ENCODE data around the gene MACIR. TPM values are rescaled to one million over a fixed set of nuclear protein-coding genes. Genes with fewer than 3 reads are reported as not detected.

Gene MACIR
- polyA plus RNA-seq, 2 of the 4 experiments (the other 2 are of a cell fraction): 20.1 to 38.8 TPM

DNA sequence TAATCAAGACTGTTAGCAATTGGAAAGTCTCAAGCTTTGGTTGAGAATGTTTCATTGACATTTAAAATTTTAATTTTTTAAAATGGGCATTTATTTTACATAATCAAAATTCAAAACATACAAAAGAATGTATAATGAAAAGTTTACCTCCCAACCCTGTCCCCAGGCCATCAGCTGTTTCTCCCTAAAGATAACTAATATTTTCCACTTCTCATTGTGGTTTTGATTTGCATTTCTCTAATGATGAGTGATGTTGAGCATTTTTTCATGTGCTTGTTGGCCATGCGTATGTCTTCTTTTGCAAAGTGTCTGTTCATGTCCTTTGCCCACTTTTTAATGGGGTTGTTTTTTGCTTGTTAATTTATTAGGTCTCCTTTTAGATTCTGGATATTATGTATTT, 11.4 kb upstream of the MACIR start:
- no peak for ATAC-seq
- CTCF ChIA-PET: no interaction called here
- FAIRE-seq: no peak
- Histone ChIP-seq H3K4me2 (no peak overlapping the region), H3K4me3 (no peak overlapping the region), H3K4me1 (no peaks in the 10 kb centered on the region), H3K27ac (no peak overlapping the region), H3K9me3 (no peaks in the 10 kb centered on the region)
- no peak for DNase-seq (ENCODE audit: low read depth in 1 of 2, low spot score in 1 of 2)
- POLR2A ChIA-PET: no interaction called here
- TF ChIP-seq EHMT2 (IDR thresholded peaks at IDR 0.05; ENCODE audit: low read depth) (no peak), CEBPB (IDR thresholded peaks at IDR 0.05) (no peak), ZNF302 (CRISPR knock-in tag; IDR thresholded peaks at IDR 0.05) (no peak), ZSCAN20 (CRISPR knock-in tag; IDR thresholded peaks at IDR 0.05) (no peak), MYC (IDR thresholded peaks at IDR 0.05; ENCODE audit: borderline replicate concordance, low read length) (no peak), ESRRA (IDR thresholded peaks at IDR 0.05; ENCODE audit: borderline replicate concordance, low read length) (no peak), EP300 (IDR thresholded peaks at IDR 0.05) (no peak), HOXB13 (CRISPR knock-in tag; IDR thresholded peaks at IDR 0.05; ENCODE audit: low read depth) (no peak), HOXA7 (CRISPR knock-in tag; IDR thresholded peaks at IDR 0.05) (no peak), MAFK (IDR thresholded peaks at IDR 0.05; ENCODE audit: partially characterized antibody) (no peak), HEYL (CRISPR knock-in tag; IDR thresholded peaks at IDR 0.05) (no peak)
- TF ChIP-seq, protein P1, sequence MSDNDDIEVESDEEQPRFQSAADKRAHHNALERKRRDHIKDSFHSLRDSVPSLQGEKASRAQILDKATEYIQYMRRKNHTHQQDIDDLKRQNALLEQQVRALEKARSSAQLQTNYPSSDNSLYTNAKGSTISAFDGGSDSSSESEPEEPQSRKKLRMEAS (IDR thresholded peaks at IDR 0.05): no peak
- TF ChIP-seq, protein P2, sequence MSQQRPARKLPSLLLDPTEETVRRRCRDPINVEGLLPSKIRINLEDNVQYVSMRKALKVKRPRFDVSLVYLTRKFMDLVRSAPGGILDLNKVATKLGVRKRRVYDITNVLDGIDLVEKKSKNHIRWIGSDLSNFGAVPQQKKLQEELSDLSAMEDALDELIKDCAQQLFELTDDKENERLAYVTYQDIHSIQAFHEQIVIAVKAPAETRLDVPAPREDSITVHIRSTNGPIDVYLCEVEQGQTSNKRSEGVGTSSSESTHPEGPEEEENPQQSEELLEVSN (IDR thresholded peaks at IDR 0.05; ENCODE audit: borderline replicate concordance, low read depth): no peak
- TF ChIP-seq, protein P3, sequence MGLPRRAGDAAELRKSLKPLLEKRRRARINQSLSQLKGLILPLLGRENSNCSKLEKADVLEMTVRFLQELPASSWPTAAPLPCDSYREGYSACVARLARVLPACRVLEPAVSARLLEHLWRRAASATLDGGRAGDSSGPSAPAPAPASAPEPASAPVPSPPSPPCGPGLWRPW (IDR thresholded peaks at IDR 0.05): no peak
- 85% methylated on average over 1 of the region's 1 CpG for WGBS (ENCODE audit: missing lambda C conversion rate)

DNA sequence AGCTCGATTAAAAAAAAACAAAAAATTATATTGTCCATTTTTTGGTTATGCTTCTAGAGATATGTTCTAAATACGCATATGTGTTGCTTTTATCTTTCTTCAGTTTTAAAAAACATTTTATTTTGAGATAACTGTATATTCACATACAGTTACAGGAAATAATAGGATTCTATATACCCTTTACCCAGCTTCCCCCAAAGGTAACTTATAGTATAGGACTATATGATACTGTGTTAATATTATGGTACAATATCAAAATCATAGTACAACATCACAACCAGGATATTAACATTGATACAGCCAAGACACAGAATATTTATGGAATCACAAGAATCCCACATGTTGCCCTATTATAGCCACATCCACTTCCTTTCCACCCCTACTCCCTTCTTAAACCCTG, 9.5 kb upstream of the MACIR start:
- H3K27ac ChIP-seq: no peak overlapping the region
- POLR2A ChIA-PET: no interaction called here
- DNase-seq (ENCODE audit: low read depth in 1 of 2, low spot score in 1 of 2) (no peak), FAIRE-seq (no peak), ATAC-seq (no peak)
- no peak overlapping the region for H3K4me3 ChIP-seq
- no peaks in the 10 kb centered on the region for H3K4me1 ChIP-seq
- WGBS (ENCODE audit: missing lambda C conversion rate): 29% methylated on average over 2 of the region's 2 CpGs
- no peak for TF ChIP-seq KDM1A (IDR thresholded peaks at IDR 0.05; ENCODE audit: low read depth)
- CTCF ChIA-PET: no interaction called here
- H3K9me3 ChIP-seq: no peaks in the 10 kb centered on the region
- no peak overlapping the region for H3K4me2 ChIP-seq

DNA sequence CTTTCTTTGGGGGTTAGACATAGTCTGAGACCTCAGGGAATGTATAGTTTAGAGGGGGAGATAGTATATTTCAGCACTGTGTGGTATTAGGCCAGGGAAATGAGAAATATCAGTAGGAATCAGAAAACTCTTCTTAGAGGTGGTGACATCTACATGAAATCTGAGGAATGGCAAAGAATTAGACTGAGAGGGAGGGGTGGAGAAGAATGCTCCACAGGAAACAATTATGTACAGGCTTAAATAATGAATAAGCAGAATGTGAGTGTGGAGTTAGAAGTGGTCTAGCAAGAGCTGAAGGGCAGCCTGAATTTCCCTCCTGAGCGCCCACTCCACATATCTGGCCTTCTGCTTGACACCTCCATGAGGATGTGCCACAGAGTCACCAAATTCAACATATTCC, 3.6 kb upstream of the MACIR start:
- no peak for ATAC-seq
- ChIA-PET CTCF (interaction anchor here (0.8 to 1.2 kb wide), 2 partner anchors 217 to 221 kb away, joined by 3 read pairs; no protein-coding TSS in a partner anchor), POLR2A (no interaction called here)
- no peaks in the 10 kb centered on the region for H3K9me3 ChIP-seq
- no peak overlapping the region for H3K27ac ChIP-seq
- DNase-seq (ENCODE audit: low read depth in 1 of 2, low spot score in 1 of 2): no peak
- peaks cover 4% of the 10 kb centered on the region; the same call in 2 of the 3 replicates for H3K4me1 ChIP-seq
- FAIRE-seq: no peak
- 3% methylated on average over 1 of the region's 1 CpG for WGBS (ENCODE audit: missing lambda C conversion rate)
- H3K4me2 ChIP-seq: no peak overlapping the region
- TF ChIP-seq TFCP2L1 (CRISPR knock-in tag; IDR thresholded peaks at IDR 0.05): no peak
- no peak for TF ChIP-seq KDM5A (IDR thresholded peaks at IDR 0.05)
- TF ChIP-seq, protein P3 (IDR thresholded peaks at IDR 0.05): no peak
- TF ChIP-seq RARB (CRISPR knock-in tag; IDR thresholded peaks at IDR 0.05): no peak
- TF ChIP-seq, protein P2 (IDR thresholded peaks at IDR 0.05; ENCODE audit: borderline replicate concordance, low read depth): no peak
- no peak overlapping the region for H3K4me3 ChIP-seq

DNA sequence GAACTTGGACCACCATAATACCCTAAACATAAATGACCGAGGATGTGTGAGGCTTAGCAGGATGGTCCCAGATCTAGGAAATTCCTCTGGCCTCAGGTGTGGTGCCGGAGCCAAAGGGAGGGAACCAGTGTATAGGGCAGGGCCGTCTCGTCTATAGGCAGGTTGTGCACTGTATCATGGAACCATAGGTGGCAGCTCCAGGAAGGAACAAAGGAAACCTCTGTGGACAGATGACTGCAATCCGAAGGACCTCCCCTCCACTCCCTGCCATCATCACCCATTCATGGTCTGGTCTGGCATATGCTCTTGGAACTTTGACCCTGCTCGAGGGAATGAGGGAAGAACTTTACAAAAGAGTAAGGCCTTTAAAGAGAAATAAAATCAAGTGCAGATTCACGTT, 2.9 kb upstream of the MACIR start:
- TF ChIP-seq CBX8 (IDR thresholded peaks at IDR 0.05) (no peak), BHLHE40 (IDR thresholded peaks at IDR 0.05; ENCODE audit: low read depth, low read length) (no peak), FOSL2 (IDR thresholded peaks at IDR 0.05) (no peak), FOSL2 (CRISPR knock-in tag; IDR thresholded peaks at IDR 0.05) (no peak), EHF (CRISPR knock-in tag; IDR thresholded peaks at IDR 0.05) (no peak), EP300 (IDR thresholded peaks at IDR 0.05) (no peak), ZSCAN20 (CRISPR knock-in tag; IDR thresholded peaks at IDR 0.05) (no peak)
- TF ChIP-seq, protein P4, sequence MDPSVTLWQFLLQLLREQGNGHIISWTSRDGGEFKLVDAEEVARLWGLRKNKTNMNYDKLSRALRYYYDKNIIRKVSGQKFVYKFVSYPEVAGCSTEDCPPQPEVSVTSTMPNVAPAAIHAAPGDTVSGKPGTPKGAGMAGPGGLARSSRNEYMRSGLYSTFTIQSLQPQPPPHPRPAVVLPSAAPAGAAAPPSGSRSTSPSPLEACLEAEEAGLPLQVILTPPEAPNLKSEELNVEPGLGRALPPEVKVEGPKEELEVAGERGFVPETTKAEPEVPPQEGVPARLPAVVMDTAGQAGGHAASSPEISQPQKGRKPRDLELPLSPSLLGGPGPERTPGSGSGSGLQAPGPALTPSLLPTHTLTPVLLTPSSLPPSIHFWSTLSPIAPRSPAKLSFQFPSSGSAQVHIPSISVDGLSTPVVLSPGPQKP (IDR thresholded peaks at IDR 0.05; ENCODE audit: low read depth, low read length): no peak
- H3K9me3 ChIP-seq: no peaks in the 10 kb centered on the region
- ATAC-seq (no peak), DNase-seq (ENCODE audit: low read depth in 1 of 2, low spot score in 1 of 2) (no peak), FAIRE-seq (no peak)
- no peak overlapping the region for H3K27ac ChIP-seq
- ChIA-PET POLR2A (no interaction called here), CTCF (interaction anchor here (1.4 to 1.6 kb wide), 2 partner anchors 16 to 221 kb away, joined by 4 to 14 read pairs; no protein-coding TSS in a partner anchor)
- 67% methylated on average over 7 of the region's 7 CpGs for WGBS (ENCODE audit: missing lambda C conversion rate)
- H3K4me1 ChIP-seq: peaks cover 6% of the 10 kb centered on the region
- no peak overlapping the region for H3K4me3 ChIP-seq
- H3K4me2 ChIP-seq: no peak overlapping the region
